Testis (tissue), 2 donors: ENCODE measurements around the gene CDK2AP2.

ENCODE experiments used
- CTCF ChIP-seq, 3 experiments: fragments of 450-650 bp in 2 of 3; fragments of 200-600 bp in 1 of 3; sonication (generic) in 1 of 3; IDR thresholded peaks; one replicate each; pipeline ENCODE4 v1.5.1; 2016 to 2019; ENCODE audit warnings: antibody characterized with exemption in 3 of 3, mild to moderate bottlenecking in 2 of 3, moderate library complexity in 1 of 3
- POLR2A ChIP-seq: fragments of 450-650 bp; IDR thresholded peaks from one replicate; pipeline ENCODE4 v1.6.1; 2017; ENCODE audit warnings: antibody characterized with exemption, mild to moderate bottlenecking, moderate library complexity

GRCh38 chr11:67470337-67471002 is 37.5 kb downstream of the CDK2AP2 start:
- TF ChIP-seq CTCF (IDR thresholded peaks at IDR 0.05) = no peak
- no peak for TF ChIP-seq POLR2A
